WTC11 (cell line): ENCODE results near the gene DNAJC6.

Experiments used
- ETV6 ChIP-seq: sonication (generic); formaldehyde crosslinking; IDR thresholded peaks from 2 replicates; pipeline ENCODE4 v1.8.1; 2022; ENCODE audit warnings: mild to moderate bottlenecking, missing genetic modification reagents
- GTF2I ChIP-seq: fragments of 250-450 bp; sonication (Bioruptor Pico); conservative IDR thresholded peaks from 2 replicates; pipeline ENCODE4 v1.4.0; 2021; ENCODE audit warnings: mild to moderate bottlenecking
- JUN ChIP-seq: sonication (generic); formaldehyde crosslinking; IDR thresholded peaks from 2 replicates; pipeline ENCODE4 v1.8.0; 2023; ENCODE audit warnings: mild to moderate bottlenecking, missing genetic modification reagents
- NFE2L1 ChIP-seq: sonication (generic); formaldehyde crosslinking; IDR thresholded peaks from 2 replicates; pipeline ENCODE4 v1.8.1; 2023; ENCODE audit warnings: missing genetic modification reagents
- NR1H2 ChIP-seq: sonication (generic); formaldehyde crosslinking; IDR thresholded peaks from 2 replicates; pipeline ENCODE4 v1.9.0; 2021; ENCODE audit warnings: mild to moderate bottlenecking, moderate library complexity, missing genetic modification reagents
- RELA ChIP-seq: sonication (generic); formaldehyde crosslinking; IDR thresholded peaks from 2 replicates; pipeline ENCODE4 v1.8.1; 2022; ENCODE audit warnings: missing genetic modification reagents, mild to moderate bottlenecking, borderline replicate concordance
- SMAD3 ChIP-seq: sonication (generic); formaldehyde crosslinking; IDR thresholded peaks from 2 replicates; pipeline ENCODE4 v1.8.0; 2022; ENCODE audit warnings: missing genetic modification reagents, mild to moderate bottlenecking, borderline replicate concordance
- SMAD4 ChIP-seq: sonication (generic); formaldehyde crosslinking; IDR thresholded peaks from 2 replicates; pipeline ENCODE4 v1.8.0; 2022; ENCODE audit warnings: mild to moderate bottlenecking, missing genetic modification reagents
- ZNF416 ChIP-seq: fragments of 250-450 bp; sonication (Bioruptor Pico); IDR thresholded peaks from 2 replicates; pipeline ENCODE4 v1.9.0; 2021; ENCODE audit warnings: mild to moderate bottlenecking, inconsistent platforms
- TF ChIP-seq, protein P1 (sequence below): fragments of 200-600 bp; IDR thresholded peaks from 2 replicates; pipeline ENCODE4 v1.8.0; 2022; ENCODE audit warnings: antibody characterized with exemption
- TF ChIP-seq, protein P2 (sequence below): sonication (generic); formaldehyde crosslinking; IDR thresholded peaks from 2 replicates; pipeline ENCODE4 v1.8.0; 2022; ENCODE audit warnings: mild to moderate bottlenecking, missing genetic modification reagents
- TF ChIP-seq, protein P3 (sequence below): sonication (generic); formaldehyde crosslinking; IDR thresholded peaks from 2 replicates; pipeline ENCODE4 v1.8.1; 2023; ENCODE audit warnings: mild to moderate bottlenecking, missing genetic modification reagents, moderate library complexity

- TF ChIP-seq JUN (CRISPR knock-in tag) (no peak), SMAD3 (CRISPR knock-in tag) (no peak), NFE2L1 (CRISPR knock-in tag) (no peak), ZNF416 (CRISPR knock-in tag) (no peak), NR1H2 (CRISPR knock-in tag) (no peak), SMAD4 (CRISPR knock-in tag) (no peak), ETV6 (no peak), RELA (no peak), GTF2I (CRISPR knock-in tag) (no peak)
- TF ChIP-seq, protein P1, sequence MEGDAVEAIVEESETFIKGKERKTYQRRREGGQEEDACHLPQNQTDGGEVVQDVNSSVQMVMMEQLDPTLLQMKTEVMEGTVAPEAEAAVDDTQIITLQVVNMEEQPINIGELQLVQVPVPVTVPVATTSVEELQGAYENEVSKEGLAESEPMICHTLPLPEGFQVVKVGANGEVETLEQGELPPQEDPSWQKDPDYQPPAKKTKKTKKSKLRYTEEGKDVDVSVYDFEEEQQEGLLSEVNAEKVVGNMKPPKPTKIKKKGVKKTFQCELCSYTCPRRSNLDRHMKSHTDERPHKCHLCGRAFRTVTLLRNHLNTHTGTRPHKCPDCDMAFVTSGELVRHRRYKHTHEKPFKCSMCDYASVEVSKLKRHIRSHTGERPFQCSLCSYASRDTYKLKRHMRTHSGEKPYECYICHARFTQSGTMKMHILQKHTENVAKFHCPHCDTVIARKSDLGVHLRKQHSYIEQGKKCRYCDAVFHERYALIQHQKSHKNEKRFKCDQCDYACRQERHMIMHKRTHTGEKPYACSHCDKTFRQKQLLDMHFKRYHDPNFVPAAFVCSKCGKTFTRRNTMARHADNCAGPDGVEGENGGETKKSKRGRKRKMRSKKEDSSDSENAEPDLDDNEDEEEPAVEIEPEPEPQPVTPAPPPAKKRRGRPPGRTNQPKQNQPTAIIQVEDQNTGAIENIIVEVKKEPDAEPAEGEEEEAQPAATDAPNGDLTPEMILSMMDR, result no peak
- TF ChIP-seq, protein P2, sequence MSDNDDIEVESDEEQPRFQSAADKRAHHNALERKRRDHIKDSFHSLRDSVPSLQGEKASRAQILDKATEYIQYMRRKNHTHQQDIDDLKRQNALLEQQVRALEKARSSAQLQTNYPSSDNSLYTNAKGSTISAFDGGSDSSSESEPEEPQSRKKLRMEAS (CRISPR knock-in tag), result no peak
- TF ChIP-seq, protein P3, sequence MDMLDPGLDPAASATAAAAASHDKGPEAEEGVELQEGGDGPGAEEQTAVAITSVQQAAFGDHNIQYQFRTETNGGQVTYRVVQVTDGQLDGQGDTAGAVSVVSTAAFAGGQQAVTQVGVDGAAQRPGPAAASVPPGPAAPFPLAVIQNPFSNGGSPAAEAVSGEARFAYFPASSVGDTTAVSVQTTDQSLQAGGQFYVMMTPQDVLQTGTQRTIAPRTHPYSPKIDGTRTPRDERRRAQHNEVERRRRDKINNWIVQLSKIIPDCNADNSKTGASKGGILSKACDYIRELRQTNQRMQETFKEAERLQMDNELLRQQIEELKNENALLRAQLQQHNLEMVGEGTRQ (CRISPR knock-in tag), result peak; percentile 91
Observed at GRCh38 chr1:65330822-65331221, 21.5 kb downstream of the DNAJC6 start.
